CD4-positive, alpha-beta T cell treated with Interleukin-15 for 1 hour (primary cell): ENCODE results near the gene DNAJC5.
A peak's percentile ranks its signal among the peaks of the same experiment; 100 is the strongest.
"Not testable (repeated sequence)": the region's sequence is repeated elsewhere in the genome, so short reads cannot be mapped to it uniquely, and the experiment has no call there.

Experiments
- DNase-seq: peaks from one replicate; pipeline ENCODE4 v3.0.0-alpha.2; 2020

Gene DNAJC5

GRCh38 chr20:63970714-63971431 is 75.9 kb downstream of the DNAJC5 start:
- DNase-seq: no peak

GRCh38 chr20:63971960-63972311 is 77.0 kb downstream of the DNAJC5 start:
- DNase-seq: not testable (repeated sequence)

DNA sequence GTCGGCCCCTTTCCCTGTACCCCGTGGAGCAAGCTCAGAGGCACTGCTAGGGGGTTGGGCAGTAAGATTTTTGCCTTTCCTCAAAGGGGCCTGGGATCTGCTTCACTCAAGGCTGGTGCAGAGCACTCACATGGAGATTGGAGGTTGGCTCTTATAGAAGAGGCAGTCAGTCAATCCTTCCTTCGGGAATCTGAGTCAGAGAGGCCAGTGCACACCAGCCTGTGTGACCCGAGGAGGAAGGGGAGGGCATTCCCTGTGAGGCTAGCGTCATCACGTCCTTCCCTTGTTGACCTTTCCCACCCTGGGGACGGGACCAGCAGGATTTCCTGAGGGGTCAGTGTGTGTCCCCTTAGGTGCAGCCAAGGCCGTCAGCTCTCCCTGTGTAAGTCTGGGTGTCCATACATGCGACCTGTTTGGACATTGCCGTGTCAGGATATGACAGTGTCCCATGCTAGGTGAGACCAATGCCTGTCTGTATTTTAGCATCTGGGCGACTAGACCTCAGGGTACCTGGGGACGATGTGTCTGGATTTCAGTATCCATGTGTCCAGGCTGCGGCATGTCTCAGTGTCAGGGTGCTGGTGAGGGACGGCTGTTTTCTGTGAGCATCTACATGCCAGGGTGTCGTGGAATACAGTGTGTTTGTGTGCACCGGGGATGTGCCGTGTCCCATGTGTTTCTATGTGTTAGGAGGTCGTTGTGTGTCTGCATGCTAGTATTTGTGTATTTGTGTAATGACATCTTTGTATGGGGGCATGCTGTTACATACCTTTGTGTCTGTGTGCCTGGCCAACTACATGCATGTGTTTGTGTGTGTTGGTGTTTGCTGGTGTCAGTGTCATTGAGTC is 77.6 kb downstream of the DNAJC5 start:
- DNase-seq: no peak

GRCh38 chr20:63973160-63973479 is 78.2 kb downstream of the DNAJC5 start:
- DNase-seq: no peak

DNA sequence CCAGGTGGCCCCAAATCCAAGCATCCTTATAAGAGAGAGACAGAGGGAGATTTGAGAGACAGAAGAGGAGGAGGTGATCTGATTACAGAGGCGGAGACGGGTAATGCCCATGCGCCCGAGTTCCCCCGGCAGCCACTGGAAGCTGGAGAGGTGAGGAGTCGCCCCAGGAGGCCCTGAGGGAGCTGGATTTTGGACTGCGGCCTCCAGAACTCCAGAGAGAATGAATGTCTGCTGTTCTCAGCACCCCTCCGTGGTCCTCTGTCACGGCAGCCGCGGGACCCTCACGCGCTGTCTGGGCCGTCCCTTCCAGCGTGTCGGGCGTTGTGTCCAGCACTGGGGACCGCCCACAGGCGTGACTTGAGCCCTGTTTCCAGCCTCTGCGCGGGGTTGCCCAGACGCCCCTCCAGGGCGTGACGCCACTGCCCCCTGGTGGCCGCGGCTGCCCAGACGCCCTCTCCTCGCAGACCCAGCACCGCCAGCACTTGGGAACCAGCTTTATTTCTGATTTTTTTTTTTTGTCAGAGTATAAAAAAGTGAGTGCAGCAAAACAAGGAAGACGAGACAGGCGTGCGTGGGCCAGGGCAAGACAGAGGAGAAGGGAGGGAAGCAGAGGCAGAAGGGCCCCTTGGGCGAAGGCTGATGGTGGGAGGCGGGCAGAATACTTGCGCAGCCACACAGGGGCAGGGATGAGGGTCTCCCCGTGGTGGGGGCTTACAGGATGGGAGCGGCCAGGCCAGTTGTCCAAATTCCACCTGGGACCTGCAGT is 78.9 kb downstream of the DNAJC5 start:
- peak; percentile 76 for DNase-seq

- no peak for DNase-seq
These were observed 79.7 kb downstream of the DNAJC5 start for GRCh38 chr20:63974402-63975200.

DNA sequence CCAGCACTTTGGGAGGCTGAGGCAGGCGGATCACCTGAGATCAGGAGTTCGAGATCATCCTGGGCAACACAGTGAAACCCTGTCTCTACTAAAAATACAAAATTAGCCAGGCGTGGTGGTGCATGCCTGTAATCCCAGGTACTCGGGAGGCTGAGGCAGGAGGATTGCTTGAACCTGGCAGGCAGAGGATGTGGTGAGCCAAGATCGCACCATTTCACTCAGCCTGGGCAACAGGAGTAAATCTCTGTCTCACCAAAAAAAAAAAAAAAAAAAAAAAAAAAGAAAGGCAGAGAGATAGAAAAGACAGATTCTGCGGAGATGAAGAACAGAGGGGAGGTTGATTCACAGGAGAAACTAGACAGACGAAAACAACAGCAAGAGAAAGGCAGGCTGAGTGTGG is 81.6 kb downstream of the DNAJC5 start:
- not testable (repeated sequence) for DNase-seq

- no peak for DNase-seq
These were observed 82.2 kb downstream of the DNAJC5 start for GRCh38 chr20:63976980-63977738.

- DNase-seq: peak; percentile 41
These were observed 82.9 kb downstream of the DNAJC5 start for GRCh38 chr20:63977739-63978276.

- DNase-seq: peak; percentile 61
These were observed 83.6 kb downstream of the DNAJC5 start for GRCh38 chr20:63978319-63979228.

GRCh38 chr20:63979229-63979556 is 84.3 kb downstream of the DNAJC5 start:
- no peak for DNase-seq

- DNase-seq: peak; percentile 64
These were observed 84.8 kb downstream of the DNAJC5 start, which contains the start of gene SAMD10 for GRCh38 chr20:63979557-63980316. Gene SAMD10, minus strand, starts transcription at chr20:63979642. Its CDS starts 175 bp downstream, at chr20:63979467.

- DNase-seq: no peak
These were observed 85.4 kb downstream of the DNAJC5 start for GRCh38 chr20:63980317-63980805.

- peak; percentile 96 for DNase-seq
These were observed 86.1 kb downstream of the DNAJC5 start, which contains the start of gene PRPF6 for GRCh38 chr20:63980806-63981728. Gene PRPF6, plus strand, starts transcription at chr20:63981132. Its CDS starts 114 bp downstream, at chr20:63981246.

GRCh38 chr20:63982937-63983336 is 88.0 kb downstream of the DNAJC5 start:
- no peak for DNase-seq
